HL-60/S4 (cell line): ENCODE data around the gene CGB1.
"Not testable (repeated sequence)": the region's sequence is repeated elsewhere in the genome, so short reads cannot be mapped to it uniquely, and the experiment has no call there.

Experiments
- in situ Hi-C: fragments of 300-500 bp; cut with MboI; formaldehyde crosslinking; loops from 2 replicates; pipeline ENCODE4 v1.14.3; 2022; ENCODE audit warnings: low sequenced_read_pairs

CGB1 gene

DNA sequence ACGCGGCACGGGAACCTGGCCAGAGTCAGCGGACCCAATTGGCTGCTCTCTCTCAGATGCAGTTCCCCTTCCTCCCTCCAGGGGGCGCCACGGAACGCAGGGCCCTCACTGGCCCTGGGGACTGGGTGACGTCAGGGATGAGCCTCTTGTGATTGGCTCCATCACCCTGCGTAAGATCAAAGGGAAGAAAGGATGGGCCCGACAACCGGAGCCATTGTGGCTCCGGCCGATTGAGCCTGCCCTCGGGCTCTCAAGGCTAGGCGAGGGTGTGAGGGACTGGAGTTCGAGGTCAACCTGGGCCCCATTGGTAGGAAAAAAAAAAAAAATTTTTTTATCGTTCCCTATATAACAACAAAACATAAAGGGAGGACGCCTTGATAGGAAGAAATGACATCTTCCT is at the start of gene CGB1:
Gene CGB1 (minus strand): TSS at position 81 of the 400 bp plus-strand sequence. CDS start 184 bp downstream, outside the sequence.
- in situ Hi-C loops: not testable (repeated sequence)

- in situ Hi-C loops: no loop called here
Measured at GRCh38 chr19:49086296-49086695, 49.6 kb upstream of the CGB1 start.

GRCh38 chr19:49085868-49086232 is 49.2 kb upstream of the CGB1 start:
- in situ Hi-C loops: no loop called here

DNA sequence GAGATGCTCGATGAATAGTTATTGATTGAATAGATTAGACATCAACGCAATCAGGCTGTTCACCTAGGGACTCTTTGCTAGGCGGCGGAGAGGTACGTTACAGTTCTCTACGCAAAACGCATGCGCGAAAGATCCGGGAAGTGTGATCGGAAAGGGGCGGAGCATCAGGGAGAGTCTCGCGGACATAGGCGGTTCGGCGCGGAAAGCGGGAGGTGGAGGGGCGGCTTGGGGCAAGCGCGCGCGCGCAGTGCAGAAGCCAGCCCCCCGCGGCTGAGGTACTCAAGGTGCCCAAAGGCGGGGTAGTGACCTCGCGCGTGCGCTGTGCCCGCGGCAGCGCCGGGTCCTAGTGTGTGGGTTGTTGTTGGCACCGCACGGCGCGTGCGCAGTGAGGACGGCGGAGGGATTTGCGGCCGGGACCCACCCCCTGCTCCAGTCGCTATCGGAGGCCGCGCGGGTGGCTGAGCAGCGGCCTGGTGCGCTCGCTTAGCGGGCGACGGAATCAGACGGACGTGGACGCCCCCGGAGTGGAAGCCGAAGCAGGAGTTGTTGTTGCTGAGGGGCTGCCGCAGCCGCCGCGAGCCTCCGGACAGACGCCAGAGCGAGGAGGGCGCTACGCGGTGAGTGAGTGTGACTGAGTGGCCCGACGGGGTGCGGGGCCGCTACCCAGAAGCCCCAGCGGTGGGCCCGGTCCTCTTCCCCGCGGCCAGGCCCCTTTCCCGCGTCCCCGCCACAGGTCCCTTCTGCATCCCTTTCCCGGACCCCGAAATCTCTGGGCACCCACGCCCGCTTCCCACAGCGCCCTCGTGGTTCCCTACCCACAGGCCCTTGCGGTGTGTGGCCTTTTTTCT is 48.5 kb upstream of the CGB1 start, which contains the start of gene SNRNP70:
Gene SNRNP70 (plus strand): TSS at position 432 of the 848 bp plus-strand sequence. CDS start 964 bp downstream, outside the sequence.
- in situ Hi-C loops: no loop called here

DNA sequence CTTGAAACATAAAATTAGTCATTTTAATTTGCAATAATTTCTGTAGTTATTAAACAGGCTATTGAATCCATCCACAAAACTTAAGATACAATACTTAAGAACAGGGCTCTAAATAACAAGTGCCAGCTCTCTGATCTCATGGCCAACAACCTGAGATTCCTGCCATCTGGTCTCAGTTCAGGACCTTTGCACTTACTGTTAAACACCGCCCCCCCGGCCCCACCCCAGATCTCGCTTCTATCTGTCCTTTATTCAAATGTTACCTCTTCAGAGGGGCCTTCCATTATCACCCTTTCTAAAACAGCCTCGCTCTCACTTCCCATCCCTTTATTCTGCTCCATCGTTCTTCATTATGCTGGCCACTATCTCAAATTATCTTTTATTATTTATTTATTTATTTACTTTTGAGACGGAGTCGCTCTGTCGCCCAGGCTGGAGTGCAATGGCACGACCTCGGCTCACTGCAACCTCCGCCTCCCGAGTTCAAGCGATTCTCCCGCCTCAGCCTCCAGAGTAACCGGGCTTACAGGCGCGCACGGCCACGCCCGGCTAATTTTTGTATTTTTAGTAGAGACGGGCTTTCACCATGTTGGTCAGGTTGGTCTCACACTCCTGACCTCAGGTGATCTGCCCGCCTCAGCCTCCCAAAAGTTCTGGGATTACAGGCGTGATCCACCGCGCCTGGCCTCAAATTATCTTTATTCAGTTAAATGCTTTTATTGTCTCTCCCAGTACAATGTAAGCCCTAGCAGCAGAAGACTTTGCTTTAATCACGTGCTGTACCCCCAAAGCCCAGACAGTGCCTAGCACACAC is 47.7 kb upstream of the CGB1 start:
- in situ Hi-C loops: no loop called here

DNA sequence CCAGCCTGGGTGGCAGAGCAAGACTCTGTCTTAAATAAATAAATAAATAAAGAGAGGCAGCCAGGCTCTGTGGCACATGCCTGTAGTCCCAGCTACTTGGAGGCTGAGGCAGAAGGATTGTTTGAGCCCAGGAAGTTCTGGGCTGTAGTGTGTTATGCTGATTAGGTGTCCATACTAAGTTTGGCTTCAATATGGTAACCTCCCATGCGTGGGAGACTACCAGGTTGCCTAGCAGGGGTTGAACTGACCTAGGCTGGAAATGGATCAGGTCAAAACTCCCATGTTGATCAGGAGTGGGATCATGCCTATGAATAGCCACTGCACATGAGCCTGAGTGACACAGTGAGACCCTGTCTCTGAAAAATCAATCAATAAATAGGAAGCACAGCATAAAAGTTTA is 44.6 kb upstream of the CGB1 start:
- in situ Hi-C loops: no loop called here

DNA sequence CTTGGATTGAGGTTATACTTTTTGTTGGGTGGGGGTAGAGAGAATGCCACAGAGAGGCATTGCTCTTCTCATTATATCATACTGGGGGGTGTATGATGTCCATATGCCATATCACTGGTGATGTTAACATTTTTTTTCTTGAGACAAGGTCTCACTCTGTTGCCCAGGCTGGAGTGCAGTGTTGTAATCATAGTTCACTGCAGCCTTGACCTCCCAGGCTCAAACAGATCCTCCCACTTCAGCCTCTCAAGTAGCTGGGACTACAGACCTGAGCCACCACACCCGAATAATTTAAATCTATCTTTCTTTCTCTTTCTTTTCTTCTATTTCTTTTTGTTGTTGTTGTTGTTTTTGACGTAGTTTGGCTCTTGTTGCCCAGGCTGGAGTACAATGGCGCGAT is 43.7 kb upstream of the CGB1 start:
- in situ Hi-C loops: no loop called here

GRCh38 chr19:49074869-49075268 is 38.2 kb upstream of the CGB1 start:
- in situ Hi-C loops: not testable (repeated sequence)

- in situ Hi-C loops: no loop called here
Measured at GRCh38 chr19:49073514-49074378, 37.1 kb upstream of the CGB1 start.

- in situ Hi-C loops: no loop called here
Measured at GRCh38 chr19:49071860-49072547, 35.3 kb upstream of the CGB1 start.

DNA sequence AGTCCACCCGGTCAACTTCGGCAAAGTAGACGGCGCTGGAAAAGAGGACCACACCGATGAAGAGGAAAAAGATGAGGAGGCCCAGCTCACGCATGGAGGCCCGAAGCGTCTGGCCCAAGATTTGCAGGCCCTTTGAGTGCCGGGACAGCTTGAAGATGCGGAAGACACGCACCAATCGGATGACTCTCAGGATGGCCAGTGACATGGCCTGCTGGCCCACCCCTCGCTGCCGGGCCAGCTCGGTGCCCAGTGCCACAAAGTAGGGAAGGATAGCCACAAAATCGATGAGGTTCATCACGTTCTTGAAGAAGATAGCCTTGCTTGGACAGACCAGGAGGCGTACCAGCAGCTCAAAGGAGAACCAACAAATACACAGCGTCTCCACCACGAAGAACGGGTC is 33.7 kb upstream of the CGB1 start:
- in situ Hi-C loops: no loop called here

DNA sequence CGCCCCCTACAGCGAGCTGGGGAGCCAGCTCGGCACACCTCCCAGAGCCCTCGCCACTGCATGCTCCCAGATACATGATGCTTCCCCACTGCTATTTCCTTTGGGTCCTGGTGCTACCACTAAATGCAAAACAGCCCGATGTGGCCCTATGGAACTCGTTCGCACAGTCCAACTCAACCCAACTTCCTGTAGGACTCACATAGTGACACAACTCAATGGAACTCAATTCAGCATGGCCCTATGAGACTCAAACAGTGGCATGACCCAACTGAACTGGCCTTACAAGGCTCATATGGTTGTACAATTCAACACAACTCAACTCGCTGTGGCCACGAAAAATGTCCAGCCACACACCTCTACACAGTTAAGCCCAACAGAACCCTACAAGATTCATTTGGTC is 32.3 kb upstream of the CGB1 start:
- in situ Hi-C loops: no loop called here

DNA sequence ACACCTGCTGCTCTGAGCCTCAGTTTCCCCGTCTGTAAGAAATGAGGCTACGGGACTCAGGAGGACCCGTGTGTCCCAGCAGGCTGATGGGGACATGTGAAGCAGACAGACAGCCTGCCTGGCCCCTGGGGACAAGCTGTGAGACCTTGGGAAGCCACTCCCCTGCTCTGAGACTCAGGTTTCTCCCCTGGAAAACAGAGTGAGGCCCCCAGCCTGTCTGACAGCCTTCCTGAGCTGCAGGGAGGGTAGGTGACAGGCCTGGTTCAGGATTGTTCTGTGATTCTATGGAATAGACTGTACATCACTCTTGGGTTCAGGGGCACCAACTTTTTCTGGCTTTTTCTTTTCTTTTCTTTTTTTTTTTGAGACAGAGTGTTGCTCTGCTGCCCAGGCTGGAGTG is 30.9 kb upstream of the CGB1 start:
- in situ Hi-C loops: no loop called here

DNA sequence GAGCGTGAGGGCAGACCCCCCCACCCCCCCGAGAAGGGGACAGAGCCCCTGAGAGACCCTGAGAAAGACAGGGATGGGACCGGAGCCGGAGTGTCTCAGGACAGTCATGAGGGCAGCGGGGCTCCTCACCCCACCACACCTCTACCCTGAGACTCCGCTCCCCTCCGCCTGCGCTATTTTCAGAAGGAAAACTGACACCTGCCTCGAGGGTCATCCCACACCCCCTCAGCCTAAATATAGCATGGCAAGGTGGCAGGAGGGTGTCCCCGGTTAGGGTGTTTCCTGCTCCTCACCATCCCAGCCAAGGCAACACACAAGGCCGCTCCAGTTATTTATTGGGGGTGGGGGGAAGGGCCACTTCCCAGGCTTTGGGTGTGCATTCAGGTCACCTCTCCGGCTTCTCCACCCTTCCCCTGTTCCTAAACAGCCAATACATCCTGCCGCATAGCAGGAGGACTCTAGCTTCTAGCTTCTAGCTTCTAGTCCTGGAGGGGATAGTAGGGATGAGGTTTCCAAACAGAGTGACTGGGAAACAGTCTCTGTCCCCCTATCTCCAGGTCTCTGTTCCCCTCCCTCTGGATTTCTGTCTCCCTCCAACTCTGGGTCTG is 29.3 kb upstream of the CGB1 start:
- in situ Hi-C loops: no loop called here

DNA sequence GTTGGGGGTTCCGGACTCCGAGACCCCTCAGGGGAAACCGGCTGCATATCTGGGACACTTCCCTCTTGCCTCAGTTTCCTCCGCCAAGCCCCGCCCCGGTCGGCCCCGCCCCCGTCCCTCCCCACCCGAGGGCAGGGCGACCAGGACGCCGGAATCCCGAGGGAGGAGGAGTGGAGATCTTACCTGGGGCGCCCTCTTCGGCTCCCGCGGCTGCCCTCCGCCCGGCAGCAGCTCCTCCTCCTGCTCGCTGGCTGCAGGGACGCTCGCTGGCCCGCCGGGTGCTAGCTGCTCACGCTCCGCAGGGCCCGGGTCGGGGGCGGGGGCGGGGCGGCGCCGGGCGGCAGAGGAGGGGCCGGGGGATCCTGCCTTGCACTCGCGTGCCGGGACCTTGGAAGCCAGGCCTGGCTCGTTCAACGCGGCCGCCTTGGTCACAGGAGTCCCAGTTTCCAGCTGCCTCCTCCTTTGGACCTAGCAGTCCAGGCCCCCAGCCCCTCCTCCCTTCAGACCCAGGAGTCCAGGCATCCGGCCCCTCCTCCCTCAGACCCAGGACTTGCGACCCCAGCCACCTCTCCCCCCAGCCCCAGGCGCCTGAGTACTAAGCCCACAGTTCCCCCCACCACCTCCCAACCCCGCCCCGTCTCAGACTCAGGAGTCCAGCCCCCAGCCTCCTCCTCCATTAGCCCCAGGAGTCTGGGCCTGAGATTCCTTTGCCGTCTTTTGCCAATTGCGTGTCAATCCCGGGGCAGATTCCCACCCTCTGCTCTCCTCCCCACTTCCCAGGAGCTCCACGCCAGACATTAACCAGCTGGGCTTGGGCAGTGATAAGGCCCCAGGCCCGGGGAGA is 28.3 kb upstream of the CGB1 start, which contains the start of gene NTF4:
Gene NTF4 (minus strand): TSS at position 51 of the 844 bp plus-strand sequence. CDS start 2,821 bp downstream, outside the sequence.
- in situ Hi-C loops: no loop called here

GRCh38 chr19:49064029-49064629 is 27.4 kb upstream of the CGB1 start:
- in situ Hi-C loops: no loop called here

GRCh38 chr19:49061445-49061844 is 24.8 kb upstream of the CGB1 start:
- in situ Hi-C loops: no loop called here

DNA sequence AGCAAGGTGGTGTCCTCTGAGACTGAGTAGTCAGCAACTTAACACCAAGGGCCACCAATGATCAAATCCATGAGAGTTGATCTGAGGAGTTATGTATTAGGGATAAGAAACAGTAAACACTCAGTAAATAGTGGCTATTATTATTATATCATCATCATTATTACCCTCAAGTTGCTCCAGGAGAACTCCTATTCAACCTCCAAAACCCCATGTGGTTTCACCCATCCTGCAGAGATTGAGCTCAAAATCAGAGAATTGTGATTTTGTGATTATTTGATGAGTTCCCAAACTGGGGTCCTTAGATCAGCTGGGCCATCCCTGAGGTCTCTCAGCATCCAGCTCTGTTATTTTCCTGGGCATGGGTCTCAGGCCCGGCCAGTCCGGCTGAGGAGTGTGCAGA is 24.3 kb upstream of the CGB1 start:
- in situ Hi-C loops: no loop called here

DNA sequence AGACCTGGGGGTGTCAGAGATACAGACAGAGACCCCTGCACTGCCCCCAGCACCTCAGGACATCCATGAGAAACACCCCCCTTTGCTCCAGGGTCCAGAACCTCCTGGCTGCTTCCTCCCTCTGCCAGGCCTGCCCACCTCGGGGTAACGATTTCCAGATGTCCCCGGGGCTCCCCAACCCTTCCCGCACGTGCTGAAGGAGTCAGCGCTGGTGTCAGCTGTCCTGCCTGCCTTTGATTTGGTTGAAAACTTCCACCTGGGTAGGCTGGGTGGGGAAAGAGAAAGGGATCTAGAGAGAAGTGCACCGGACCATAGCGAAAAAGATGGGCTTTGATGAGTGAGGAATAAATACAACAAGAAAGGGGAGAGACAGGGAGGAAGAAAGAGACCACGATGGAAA is 22.4 kb upstream of the CGB1 start:
- in situ Hi-C loops: no loop called here
